ENCODE data around the gene LONP2. TPM values are rescaled to one million over a fixed set of nuclear protein-coding genes. Genes with fewer than 3 reads are reported as not detected.

LONP2 gene
- total RNA-seq, 1 experiment from 2014 or later, result 46.8 TPM

- H3K4me1 ChIP-seq (ENCODE audit: control insufficient read depth in 1 of 2, insufficient read depth in 2 of 2, low read length in 2 of 2), result peaks cover 13 to 19% of the 10 kb centered on the region in 2 experiments; a peak in 3 of 4 replicates
- BruUV-seq (replicated peaks), result no TSS peak
- H3K36me3 ChIP-seq (ENCODE audit: control insufficient read depth in 1 of 2, insufficient read depth in 2 of 2, low read length in 2 of 2), result no peaks in the 10 kb centered on the region
- H3K79me2 ChIP-seq (ENCODE audit: insufficient read depth, low read length), result peaks cover 48% of the 10 kb centered on the region
- H3K9me2 ChIP-seq (ENCODE audit: insufficient read depth), result no peaks in the 10 kb centered on the region
- no peak for DNase-seq (ENCODE audit: low read depth, low spot score)
- RAD21 ChIA-PET (ENCODE audit: low non-redundant PET in 1 of 2, low total read pairs in 2 of 2, uncharacterized antibody in 2 of 2, unreplicated experiment in 2 of 2), result interaction anchor here (0.5 to 0.6 kb wide), 3 partner anchors 19 to 796 kb away, joined by 3 to 4 read pairs (median 3); no protein-coding TSS in a partner anchor
- no peaks in the 10 kb centered on the region for H3K9me3 ChIP-seq (ENCODE audit: control insufficient read depth in 1 of 2, insufficient read depth in 1 of 2, low read depth in 1 of 2, low read length in 2 of 2)
- peak overlapping the region; percentile 98 for H3K4me2 ChIP-seq (ENCODE audit: low read length)
- peak overlapping the region; percentile 94 for H3K27ac ChIP-seq (ENCODE audit: low read depth, low read length)
- ATAC-seq, result peak; percentile 73
- POLR2A ChIA-PET, result no interaction called here
- peak overlapping the region; percentile 86 for H3K9ac ChIP-seq (ENCODE audit: low read length)
- H3K27me3 ChIP-seq (ENCODE audit: insufficient read depth, low read length), result no peaks in the 10 kb centered on the region
- CTCF ChIA-PET, result no interaction called here
- H2AFZ ChIP-seq (ENCODE audit: low read depth, low read length, poor library complexity, severe bottlenecking), result no peak overlapping the region
- intact Hi-C loops (cut with micrococcal nuclease), result no loop called here
- peak overlapping the region; percentile 85 for H3K4me3 ChIP-seq (replicated peaks in 1 of 2; ENCODE audit: low read depth in 1 of 2, low read length in 2 of 2)
- TF ChIP-seq EGR1 (IDR thresholded peaks at IDR 0.05; ENCODE audit: low read depth) (0 out of 2 replicates have a peak, but pooled peaks have one; percentile 1), EZH2 (IDR thresholded peaks at IDR 0.05) (no peak), ZFX (IDR thresholded peaks at IDR 0.05) (peak; percentile 86), YY1 (IDR thresholded peaks at IDR 0.05; ENCODE audit: extremely low read depth, insufficient replicate concordance, low read depth, low read length) (peak; percentile 75)
- H4K20me1 ChIP-seq (ENCODE audit: insufficient read depth), result peaks cover 15% of the 10 kb centered on the region; the same call in 1 of the 2 replicates
Observed at GRCh38 chr16:48384520-48385252, 140.6 kb downstream of the LONP2 start.

GRCh38 chr16:48385253-48386150, 141.4 kb downstream of the LONP2 start, which contains the start of gene SIAH1:
SIAH1 (minus strand) TSS chr16:48385413; CDS start chr16:48362428, 22,985 bp downstream.
- no TSS peak for BruUV-seq (replicated peaks)
- H3K4me2 ChIP-seq (ENCODE audit: low read length), result peak within 1 kb of the TSS; percentile 98
- no peaks in the 10 kb centered on the region for H3K36me3 ChIP-seq (ENCODE audit: control insufficient read depth in 1 of 2, insufficient read depth in 2 of 2, low read length in 2 of 2)
- no peaks in the 10 kb centered on the region for H3K27me3 ChIP-seq (ENCODE audit: insufficient read depth, low read length)
- H3K9ac ChIP-seq (ENCODE audit: low read length), result peak within 1 kb of the TSS; percentile 86
- intact Hi-C loops (cut with micrococcal nuclease), result no loop called here
- RAD21 ChIA-PET (ENCODE audit: low non-redundant PET in 1 of 2, low total read pairs in 2 of 2, uncharacterized antibody in 2 of 2, unreplicated experiment in 2 of 2), result interaction anchor here in 1 of 2 experiments (0.6 kb wide), 1 partner anchor 797 kb away, joined by 3 read pairs; no protein-coding TSS in a partner anchor
- ATAC-seq (peak; percentile 81), DNase-seq (ENCODE audit: low read depth, low spot score) (no peak)
- H3K79me2 ChIP-seq (ENCODE audit: insufficient read depth, low read length), result peaks cover 40% of the 10 kb centered on the region
- H3K4me3 ChIP-seq (replicated peaks in 1 of 2; ENCODE audit: low read depth in 1 of 2, low read length in 2 of 2), result peak within 1 kb of the TSS; percentile 85
- H3K9me2 ChIP-seq (ENCODE audit: insufficient read depth), result no peaks in the 10 kb centered on the region
- POLR2A ChIA-PET, result no interaction called here
- peak within 1 kb of the TSS; percentile 17 for H2AFZ ChIP-seq (ENCODE audit: low read depth, low read length, poor library complexity, severe bottlenecking)
- peak within 1 kb of the TSS; percentile 94 for H3K27ac ChIP-seq (ENCODE audit: low read depth, low read length)
- H4K20me1 ChIP-seq (ENCODE audit: insufficient read depth), result peaks cover 15% of the 10 kb centered on the region; the same call in 1 of the 2 replicates
- H3K4me1 ChIP-seq (ENCODE audit: control insufficient read depth in 1 of 2, insufficient read depth in 2 of 2, low read length in 2 of 2), result peaks cover 13 to 19% of the 10 kb centered on the region in 2 experiments; a peak in 3 of 4 replicates
- CTCF ChIA-PET, result no interaction called here
- peak; percentile 59 for TF ChIP-seq POLR2A (IDR thresholded peaks at IDR 0.05; ENCODE audit: borderline replicate concordance, extremely low read depth, insufficient read depth, insufficient read length)
- no peak for TF ChIP-seq MAX (IDR thresholded peaks at IDR 0.05)
- peak; percentile 71 for TF ChIP-seq YY1 (IDR thresholded peaks at IDR 0.05; ENCODE audit: extremely low read depth, insufficient replicate concordance, low read depth, low read length)
- no peak for TF ChIP-seq CEBPB (IDR thresholded peaks at IDR 0.05; ENCODE audit: low read depth)
- peak; percentile 53; the same call in 1 of the 2 replicates for TF ChIP-seq ZFX (IDR thresholded peaks at IDR 0.05)
- no peak for TF ChIP-seq ZNF274 (IDR thresholded peaks at IDR 0.05; ENCODE audit: low read depth, low read length)
- TF ChIP-seq TCF7L2 (IDR thresholded peaks at IDR 0.05; ENCODE audit: borderline replicate concordance, extremely low read depth, insufficient read depth, insufficient read length), result peak; percentile 90
- no peak for TF ChIP-seq SIN3A (IDR thresholded peaks at IDR 0.05; ENCODE audit: low read depth)
- 0 out of 2 replicates have a peak, but pooled peaks have one; percentile 5 for TF ChIP-seq EGR1 (IDR thresholded peaks at IDR 0.05; ENCODE audit: low read depth)
- TF ChIP-seq POLR2AphosphoS5 (IDR thresholded peaks at IDR 0.05; ENCODE audit: low read depth, low read length), result peak; percentile 79
- H3K9me3 ChIP-seq (ENCODE audit: control insufficient read depth in 1 of 2, insufficient read depth in 1 of 2, low read depth in 1 of 2, low read length in 2 of 2), result no peaks in the 10 kb centered on the region

All from HCT116 (cell line).